ENCODE data around the gene PPP2R5E.

The PPP2R5E gene

DNA sequence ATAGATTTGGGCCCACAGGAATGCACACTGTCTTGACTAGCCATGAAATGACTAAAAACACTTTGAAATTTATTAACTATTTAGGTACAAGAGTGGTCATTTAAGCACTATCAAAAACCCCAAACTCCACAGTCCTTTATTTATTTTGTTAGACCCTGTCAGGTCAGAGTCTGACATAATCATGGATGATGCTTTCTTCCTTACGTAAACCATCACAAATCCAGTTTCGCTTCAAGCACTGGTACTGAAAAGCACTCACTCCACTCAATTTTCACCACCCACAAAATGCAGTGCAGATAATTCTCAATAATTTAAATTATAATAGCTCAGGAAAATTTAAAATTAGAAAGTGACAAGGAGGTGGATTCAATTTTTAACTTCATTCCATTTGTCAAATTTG, 25.8 kb downstream of the PPP2R5E start:
- DNase-seq = no peak

DNA sequence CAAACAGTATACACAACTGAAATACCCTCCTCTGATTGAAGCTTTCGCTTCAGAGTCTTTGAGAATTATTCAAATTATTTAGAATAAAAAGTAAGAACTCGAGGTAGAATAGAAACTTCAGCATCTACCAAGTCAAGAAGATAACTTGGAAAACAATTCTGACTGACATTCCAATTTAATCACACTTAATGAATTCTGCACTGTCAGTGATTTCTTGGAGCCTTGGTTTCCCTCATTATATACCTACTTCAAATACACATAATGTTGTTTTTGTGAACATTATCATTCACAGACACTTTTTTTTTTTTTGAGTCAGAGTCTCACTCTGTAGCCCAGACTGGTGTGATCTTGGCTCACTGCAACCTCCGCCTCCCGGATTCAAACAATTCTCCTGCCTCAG, 27.9 kb downstream of the PPP2R5E start:
- DNase-seq = no peak

DNA sequence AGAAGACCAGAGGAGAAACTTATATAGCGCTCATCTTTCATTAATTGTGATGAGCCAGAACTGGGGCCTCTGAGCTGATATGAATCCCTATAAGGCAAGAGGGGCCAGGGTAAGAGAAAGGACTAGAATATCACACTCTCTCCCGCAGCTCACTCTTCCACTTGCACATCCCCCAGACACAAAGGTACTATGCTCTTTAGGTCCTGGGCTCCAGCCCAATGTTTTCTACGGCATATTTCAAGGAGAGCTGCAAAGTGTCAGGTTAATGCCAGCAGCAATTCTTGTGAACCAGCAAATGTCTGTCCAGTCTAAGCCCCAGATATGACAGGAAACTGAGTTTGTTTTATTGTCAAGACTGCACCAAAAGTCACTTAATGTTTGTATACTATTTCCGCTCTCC, 29.4 kb downstream of the PPP2R5E start:
- DNase-seq = no peak

DNA sequence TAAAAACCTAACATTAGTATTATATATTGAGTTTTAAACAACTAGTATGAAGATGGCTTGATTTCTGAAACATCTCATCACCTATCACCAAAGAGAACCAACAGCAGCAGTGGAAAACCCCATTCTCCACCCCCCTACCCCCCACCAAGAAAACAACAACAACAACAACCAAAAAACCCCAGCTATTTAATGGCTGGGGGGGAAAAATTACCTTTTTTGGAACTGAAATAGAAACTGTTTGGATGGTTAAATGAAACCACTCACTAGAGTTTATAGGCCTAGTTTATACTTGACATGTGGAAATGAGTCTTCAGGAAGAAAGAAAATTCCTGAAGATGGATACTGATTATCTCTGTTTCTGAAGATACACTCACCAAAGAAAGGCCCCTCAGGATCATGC, 30.3 kb downstream of the PPP2R5E start:
- no peak for DNase-seq

DNA sequence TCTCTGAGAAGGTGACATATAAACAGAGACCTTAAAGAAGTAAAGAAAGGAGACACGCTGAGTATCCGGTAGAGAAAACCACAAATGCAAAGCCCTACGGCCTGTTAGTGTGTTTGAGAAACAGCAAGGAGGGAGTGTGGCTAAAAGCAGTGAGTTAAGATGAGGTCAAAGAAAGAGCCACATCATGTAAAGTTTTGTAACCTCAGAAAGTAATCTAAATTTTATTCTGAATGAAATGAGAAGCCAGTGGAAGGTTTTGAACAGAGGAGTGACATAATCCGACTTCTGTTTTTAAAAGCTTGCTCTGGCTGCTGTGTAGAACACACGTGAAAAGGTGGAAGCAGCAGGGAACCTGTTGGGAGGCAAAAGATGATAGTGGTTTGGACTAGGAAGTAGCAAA, 32.6 kb downstream of the PPP2R5E start:
- DNase-seq = no peak

DNA sequence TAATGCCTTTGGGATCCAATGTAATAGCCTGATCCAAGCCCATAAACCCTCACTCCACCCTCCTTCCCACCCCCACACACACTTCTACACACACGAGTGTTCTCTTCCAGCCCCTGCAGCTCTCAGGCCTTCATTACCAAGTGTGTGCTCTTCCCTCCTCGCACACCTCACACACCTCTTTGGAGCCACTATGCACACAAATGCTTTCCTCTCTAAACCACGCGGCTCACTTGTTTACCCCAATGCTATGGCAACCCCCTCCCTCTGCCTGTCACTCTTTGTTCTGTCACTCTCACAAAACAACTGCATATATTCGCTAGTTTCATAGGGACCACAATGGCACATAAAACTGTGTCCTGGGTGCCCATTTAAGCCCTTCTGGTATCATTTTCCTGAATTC, 35.1 kb downstream of the PPP2R5E start:
- no peak for DNase-seq

DNA sequence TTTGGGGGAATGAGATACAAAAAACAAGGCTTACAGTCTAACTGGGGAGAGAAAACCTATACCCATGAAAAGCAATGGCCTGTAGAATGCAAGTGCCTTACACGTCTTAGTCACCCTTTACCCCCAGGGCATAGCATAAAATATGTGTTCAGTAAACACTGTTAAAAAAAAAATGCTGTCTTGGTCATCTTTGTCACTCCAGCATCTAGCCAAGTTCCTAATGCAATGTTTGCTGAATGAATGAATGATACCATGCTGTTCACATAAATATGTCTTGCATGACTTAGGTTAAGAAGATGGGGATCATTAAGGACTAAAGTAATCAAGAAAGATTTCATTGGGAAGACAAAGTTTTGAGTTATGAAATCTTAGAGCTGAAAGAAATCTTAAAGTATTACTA, 38.5 kb downstream of the PPP2R5E start:
- no peak for DNase-seq

DNA sequence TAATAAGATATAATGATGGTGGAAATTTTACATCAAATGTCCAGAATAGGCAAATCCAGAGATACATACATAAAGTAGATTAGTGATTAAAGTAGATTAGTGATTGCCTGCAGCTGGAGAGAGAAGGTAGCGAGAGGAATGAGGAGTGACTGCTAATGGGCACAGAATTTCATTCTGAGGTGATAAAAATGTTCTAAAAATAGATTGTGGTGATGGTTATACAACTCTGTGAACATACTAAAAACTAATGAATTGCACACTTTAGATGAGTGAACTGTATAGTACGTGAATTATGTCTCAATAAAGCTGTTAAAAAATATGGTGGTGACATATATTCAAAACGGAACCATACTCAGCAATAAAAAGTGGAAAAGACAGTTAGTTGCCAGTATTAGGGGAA, 41.7 kb downstream of the PPP2R5E start:
- no peak for DNase-seq

DNA sequence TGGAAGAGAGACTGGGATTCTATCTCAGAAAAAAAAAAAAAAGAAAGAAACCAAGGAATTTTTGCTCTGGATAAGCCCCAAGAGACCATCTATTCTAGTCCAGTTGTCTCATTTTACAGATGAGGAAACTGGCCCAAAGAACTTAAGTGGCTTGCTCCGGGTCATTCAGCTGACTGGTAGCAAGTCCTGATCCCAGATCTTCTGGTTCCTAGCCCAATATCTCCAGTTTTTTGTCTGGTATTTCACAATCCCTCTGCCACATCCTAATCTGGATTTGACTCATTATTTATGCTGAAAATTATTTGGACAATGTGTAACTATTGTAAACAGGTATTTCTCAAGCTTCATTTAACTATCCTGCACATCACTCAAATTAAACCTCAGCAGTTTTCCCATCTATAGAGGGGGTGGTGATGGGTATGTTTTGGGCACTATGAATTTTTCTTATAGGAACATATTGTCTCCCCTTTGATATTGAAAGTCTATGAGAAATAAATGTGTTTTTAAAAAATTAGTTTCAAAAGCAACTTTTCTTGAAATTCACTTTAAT, 43.4 kb downstream of the PPP2R5E start:
- no peak for DNase-seq

DNA sequence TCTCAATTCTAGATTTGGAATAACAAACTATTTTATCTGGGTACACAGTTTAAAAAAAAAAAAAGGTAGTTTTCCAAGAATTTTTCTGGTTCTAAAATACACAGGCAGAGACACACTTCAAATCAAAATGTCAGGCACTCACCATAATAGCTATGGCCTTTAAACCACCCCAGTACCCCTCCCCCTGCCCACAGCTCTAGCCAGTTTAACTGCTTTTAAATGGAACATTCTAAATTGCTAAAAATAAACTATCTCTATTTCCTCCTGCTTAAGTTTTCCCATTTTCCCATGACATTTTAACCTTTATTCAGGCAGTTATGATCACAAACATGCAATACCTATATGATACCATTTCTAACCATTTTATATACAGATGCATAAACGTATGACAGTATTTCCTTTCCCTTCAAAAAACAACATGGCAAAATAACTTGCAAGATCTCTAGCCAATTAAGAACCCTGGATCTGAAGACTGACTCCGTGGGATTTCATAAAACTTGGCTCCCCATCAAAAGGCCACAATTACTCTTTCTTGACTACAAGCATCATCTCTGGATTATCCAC, 46.3 kb downstream of the PPP2R5E start:
- no peak for DNase-seq

DNA sequence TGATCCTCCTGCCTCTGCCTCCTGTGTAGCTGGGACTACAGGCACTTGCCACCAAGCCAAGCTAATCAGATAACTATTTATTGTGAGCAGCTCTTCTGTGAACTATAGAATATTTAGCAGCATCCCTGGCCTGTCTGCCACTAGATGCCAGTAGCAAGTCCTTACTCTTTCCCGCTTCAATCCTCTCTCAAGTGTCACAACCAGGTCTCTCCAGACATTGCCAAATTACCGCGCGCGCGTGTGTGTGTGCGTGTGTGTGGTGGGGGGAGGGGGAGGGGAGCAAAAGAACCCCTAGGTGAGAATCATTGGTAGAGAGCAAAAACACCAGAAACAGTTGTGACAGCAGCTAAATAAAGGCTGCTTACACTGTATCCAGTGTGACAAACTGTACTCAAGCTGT, 49.9 kb downstream of the PPP2R5E start:
- DNase-seq = no peak

DNA sequence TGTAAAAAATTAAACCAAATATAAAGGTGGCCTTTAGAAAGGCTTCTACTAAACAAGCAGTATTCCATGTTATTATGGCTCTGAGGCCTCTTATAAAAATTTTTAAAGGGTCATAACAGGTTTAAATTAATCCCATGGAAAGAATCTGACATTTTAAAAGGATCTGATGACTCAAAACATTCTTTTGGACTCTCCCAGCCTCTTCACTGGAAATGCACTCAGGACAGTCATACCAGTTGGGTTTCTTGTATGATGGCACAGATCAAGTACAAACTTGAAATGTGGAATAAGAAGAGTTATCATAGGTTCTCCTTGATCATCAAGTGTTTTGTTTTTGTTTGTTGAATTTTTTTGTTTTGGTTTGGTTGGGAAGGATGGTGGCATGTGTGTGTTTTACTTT, 50.8 kb downstream of the PPP2R5E start:
- DNase-seq = no peak

DNA sequence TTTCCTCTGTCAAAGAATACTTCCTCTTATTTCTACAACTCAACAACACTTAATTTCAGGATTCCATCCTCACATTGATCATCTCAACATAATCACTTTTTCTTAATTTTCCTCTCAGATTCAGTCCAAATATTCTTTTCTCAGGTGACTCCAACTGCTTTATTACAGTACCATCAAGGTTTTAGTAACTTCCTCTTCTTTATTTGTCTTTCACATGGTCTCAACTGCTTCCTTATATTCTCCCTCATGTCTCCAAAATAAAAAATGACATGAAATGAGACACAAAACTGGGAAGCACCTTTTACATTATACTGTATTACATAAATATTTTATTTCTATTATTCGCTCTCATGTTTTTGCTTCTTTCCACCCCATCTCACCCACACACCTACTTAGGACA, 55.5 kb downstream of the PPP2R5E start:
- no peak for DNase-seq

DNA sequence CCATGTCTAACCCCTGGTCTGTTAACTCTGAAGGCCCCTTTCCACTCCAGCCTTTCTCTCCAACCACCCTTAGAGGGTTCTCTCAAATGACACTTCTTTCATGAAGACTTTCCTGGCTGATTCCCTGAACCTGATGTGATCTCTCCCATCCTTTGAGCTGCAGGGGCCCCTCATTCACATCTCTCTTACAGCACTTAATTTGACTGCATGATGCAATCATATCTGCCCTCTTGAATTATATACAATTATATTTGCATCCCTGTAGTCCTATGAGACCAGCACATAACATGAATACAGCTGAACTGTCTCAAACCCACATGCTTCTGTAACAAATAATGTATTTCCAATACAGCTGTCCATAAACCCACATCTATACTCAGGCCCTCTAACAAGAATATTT, 56.4 kb downstream of the PPP2R5E start:
- peak; percentile 58 for DNase-seq

DNA sequence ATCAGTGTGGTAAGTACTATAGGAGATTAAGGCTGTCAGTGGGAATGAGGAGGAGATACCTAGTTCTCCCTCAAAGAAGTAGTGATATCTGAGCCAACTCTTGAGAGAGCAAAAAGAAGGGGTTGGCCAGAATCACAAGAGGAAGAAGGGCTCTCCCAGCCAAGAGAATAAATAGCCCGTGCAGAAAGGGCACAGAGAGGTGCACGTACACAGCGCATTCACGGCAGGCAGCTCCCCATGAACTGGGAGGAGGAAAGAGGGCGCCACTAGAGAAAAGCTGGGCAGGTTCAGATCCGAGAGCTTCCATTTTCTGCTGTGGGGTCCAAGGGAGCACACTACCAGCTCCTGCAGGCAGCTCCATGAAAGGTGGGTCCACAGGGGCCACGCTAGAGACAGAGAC, 59.9 kb downstream of the PPP2R5E start:
- no peak for DNase-seq

DNA sequence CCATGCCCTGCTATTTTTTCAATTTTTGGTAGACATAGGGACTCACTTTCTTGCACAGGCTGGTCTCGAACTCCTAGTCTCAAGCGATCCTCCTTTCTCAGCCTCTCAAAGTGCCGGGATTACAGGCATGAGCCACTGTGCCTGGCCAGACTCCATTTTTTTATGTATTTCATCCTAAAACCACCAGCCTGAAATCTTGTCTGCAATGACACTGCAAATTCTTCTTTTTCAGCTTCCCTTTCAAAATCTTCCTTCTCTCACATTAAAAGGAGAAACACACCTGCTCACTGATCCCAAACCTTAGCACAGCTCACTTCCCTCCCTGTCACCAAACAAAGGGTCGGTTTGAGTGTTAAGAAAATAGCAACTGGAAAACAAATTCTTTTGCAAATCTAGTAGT, 62.6 kb downstream of the PPP2R5E start:
- DNase-seq = no peak

DNA sequence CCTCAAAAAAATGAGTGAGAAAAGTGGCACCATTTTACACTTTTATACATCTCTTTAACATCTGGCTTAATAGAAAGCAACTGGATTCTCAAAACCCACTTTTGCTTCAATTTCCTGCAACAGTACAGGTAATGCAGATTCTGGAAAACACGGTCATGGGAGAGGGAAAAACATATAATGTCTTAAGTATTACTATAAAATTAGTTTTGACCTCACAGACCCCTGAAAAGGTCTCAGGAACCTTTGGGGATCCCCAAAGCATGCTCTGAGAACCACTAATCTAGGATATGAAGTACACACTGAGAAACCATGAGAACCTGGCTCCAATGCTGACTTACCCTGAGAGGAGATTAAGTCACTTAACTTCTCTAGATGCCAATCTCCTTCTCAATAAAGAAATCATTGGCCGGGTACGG, 64.7 kb downstream of the PPP2R5E start:
- DNase-seq = no peak

DNA sequence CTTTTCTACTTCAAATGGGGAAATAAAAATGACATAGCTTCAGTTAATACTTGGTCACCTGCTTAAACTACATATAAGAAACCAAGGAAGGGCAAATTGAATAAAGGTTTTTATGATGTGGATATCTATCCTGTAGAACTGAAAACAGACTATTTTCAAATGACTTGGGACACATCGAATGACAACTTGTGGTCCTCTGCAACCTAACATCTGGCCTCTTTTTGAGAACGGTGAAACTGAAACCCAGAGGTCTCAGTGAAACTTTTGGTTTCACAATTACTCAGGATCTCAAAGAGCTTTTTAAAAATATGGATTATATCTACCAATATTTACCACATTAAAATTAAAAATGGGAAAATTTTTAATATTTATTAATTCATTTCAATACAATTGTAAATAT, 65.2 kb downstream of the PPP2R5E start:
- no peak for DNase-seq

DNA sequence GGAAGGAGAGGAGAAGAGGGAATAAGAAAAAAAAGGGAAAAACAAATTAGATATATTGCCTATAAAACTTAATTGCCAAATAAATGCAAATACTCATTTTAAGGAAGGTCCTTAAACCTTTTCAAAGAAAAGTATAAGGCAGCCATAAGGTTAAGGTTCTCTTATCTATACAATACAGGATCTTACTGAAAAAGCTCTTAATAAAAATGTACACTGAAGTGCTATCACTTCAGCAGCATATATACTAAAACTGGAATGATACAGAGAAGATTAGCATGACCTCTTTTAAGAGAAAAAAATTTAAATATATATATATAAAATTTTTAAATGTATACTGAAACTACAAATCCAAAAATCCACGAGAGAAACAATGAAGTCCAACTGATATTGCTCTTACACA, 65.6 kb downstream of the PPP2R5E start:
- DNase-seq = no peak

DNA sequence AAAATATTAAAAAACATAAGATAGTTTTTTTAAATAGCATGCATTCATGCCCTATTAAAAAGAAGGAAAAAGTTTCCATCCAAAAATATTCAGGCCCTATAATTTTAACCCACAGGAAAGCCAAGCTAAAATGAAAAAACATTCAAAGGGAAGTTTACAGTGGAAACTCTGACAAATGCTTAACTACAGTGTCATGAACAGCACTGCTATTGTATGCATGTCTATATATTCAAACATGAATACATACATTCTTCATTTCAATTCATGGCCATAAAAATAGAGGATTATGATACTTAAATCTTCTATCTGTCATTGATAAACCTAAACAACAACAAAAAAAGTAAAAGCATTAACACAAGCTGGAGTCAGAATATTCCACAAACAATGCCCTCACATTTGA, 67.4 kb downstream of the PPP2R5E start:
- no peak for DNase-seq

DNA sequence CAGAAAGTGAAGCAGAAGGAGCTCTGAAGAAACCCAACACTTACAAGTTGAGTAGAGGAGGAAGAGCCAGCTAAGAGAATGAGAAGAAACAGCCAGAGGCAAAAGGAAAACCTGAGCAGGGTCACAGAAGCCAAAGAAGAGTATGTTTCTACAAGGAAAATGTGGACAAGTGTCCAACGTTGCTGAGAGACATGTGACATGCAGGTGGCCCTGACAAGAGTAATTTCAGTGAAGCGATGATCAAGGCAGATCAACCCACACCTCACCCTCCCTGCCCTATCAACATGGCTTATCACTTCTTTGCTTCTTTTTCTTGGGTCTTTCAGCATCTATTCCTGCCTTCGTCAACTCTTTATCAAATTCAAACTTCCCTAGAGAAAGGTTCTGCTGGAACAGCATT, 68.3 kb downstream of the PPP2R5E start:
- no peak for DNase-seq

DNA sequence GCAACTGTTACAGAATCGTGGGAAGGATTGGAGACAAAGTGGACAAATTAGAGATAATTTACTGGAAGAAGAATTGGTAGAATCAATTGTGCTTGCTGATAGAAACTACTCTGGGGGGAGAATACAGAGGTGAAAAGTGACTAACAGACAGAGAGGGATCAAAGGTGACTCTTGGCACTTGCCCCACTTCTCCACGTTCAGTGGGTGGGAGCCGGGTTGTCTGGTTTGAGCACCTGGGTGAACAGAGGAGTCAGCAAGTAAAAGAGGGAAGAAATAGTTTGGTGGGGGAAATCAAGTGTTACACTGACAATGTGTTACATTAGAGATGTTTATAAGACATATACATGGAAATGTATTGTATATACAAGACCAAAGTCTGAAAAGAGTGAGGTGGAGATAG, 69.1 kb downstream of the PPP2R5E start:
- DNase-seq = no peak

DNA sequence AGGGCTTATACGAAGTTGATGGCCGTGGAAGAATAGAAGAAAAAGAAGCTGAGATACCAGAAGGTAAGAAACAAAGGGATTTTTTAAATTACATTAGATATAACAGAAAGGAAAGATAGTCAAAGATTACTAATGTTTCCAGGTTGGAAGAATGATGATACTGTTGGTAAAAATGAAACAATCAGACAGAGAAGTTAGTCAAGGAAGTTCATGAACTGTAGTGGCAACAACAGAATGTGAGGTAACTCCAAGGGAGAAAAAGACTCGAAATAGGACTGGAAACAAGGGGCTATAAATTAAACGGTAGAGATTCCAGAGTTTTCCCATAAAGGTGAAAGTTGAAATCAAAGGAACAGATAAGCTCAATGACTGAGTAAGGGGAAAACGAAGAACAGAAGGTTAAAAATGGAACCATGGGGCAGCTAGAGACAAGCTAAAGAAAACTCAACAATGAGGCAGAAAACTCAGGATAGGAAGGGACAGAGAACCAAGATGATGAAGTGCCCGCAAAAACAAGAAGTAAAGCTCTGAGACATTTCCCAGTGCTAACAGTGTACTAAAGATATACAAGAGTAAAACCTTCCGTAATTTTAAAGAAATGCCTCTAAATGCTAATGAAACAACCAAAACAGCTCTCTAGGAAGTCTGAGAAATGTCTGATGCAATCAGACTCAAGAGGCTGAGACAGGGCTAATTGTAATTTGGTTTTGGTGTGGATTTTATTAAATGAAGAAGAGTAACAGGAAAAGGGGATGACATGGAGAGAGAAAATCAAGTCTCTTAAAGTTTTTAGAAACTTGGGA, 70.0 kb downstream of the PPP2R5E start:
- DNase-seq = no peak

DNA sequence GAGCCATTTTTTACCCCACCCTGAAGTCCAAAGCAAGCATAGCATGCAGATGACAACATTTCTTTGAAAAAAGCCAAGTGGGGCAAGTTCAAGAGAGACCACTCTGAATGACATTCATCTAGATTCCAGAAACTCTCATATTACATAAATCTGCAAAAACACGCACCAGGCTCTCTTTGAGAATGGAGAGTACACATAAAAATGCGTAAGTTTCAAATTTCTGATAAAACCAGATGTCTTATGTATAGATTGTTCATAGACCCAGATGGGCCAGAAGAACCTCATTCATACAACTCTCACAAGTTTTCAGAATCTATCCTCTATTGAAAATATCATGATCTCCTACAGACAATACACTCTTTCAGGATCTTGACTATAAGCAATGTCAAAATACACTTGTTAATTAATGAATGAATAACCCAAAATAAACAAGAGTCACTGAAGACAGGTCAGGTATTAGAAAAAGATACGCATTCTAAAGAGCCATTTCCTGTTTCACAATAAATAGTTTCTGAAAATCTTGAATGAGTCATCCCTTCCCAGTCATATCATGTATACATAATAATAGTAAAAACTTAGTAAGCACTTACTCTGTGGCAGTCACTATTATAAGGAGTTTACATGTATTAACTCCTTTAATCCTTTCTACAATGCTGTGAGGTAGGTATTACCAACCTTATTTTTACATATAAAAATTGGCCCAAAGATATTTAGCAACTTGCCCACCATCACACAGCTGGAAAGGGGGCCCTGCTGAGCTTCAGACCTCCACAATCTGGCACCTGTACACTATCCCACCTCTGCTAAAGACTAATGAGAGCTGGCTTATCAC, 72.0 kb downstream of the PPP2R5E start:
- no peak for DNase-seq
